NCI-H460 (cell line): Measurements from ENCODE around the gene HAGHL. TPM values are rescaled to one million over a fixed set of nuclear protein-coding genes. Genes with fewer than 3 reads are reported as not detected.
"Not testable (repeated sequence)": the region's sequence is repeated elsewhere in the genome, so short reads cannot be mapped to it uniquely, and the experiment has no call there.

Experiments
- DNase-seq: peaks from one replicate; pipeline ENCODE4 v3.0.0-alpha.2; 2016; ENCODE audit warnings: low read depth; ENCODE audit errors: extremely low read depth
- total RNA-seq: library from RNA; depleted of rRNA; stranded (reverse); fragments of >200 nt; shearing (Covaris generic); gene quantifications from 2 replicates; pipeline ENCODE4 v1.2.3, GENCODE V29; 2014

The HAGHL gene
- total RNA-seq, 1 experiment from 2014 or later, result 9.3 TPM

GRCh38 chr16:686459-687260 lies 40.2 kb upstream of the HAGHL start:
- DNase-seq, result no peak

GRCh38 chr16:687499-687898 lies 39.4 kb upstream of the HAGHL start:
- no peak for DNase-seq

- DNase-seq, result no peak
These were observed 37.6 kb upstream of the HAGHL start for GRCh38 chr16:689175-689897.

- not testable (repeated sequence) for DNase-seq
These were observed 35.7 kb upstream of the HAGHL start for GRCh38 chr16:691242-691641.

GRCh38 chr16:692356-693108 lies 34.4 kb upstream of the HAGHL start:
- DNase-seq, result no peak

- DNase-seq, result no peak
These were observed 33.5 kb upstream of the HAGHL start for GRCh38 chr16:693364-693763.

GRCh38 chr16:693766-694165 lies 33.1 kb upstream of the HAGHL start:
- DNase-seq, result no peak

- DNase-seq, result no peak
These were observed 32.6 kb upstream of the HAGHL start for GRCh38 chr16:694187-694862.

- DNase-seq, result no peak
These were observed 32.0 kb upstream of the HAGHL start for GRCh38 chr16:694863-695354.

GRCh38 chr16:695355-696089 lies 31.4 kb upstream of the HAGHL start:
- DNase-seq, result no peak

- no peak for DNase-seq
These were observed 27.8 kb upstream of the HAGHL start for GRCh38 chr16:698911-699671.

- DNase-seq, result no peak
These were observed 26.0 kb upstream of the HAGHL start for GRCh38 chr16:700684-701584.

GRCh38 chr16:702341-702740 lies 24.6 kb upstream of the HAGHL start:
- DNase-seq, result no peak

- no peak for DNase-seq
These were observed 23.5 kb upstream of the HAGHL start for GRCh38 chr16:703406-703805.

GRCh38 chr16:704047-704446 lies 22.9 kb upstream of the HAGHL start:
- DNase-seq, result no peak

- DNase-seq, result no peak
These were observed 22.1 kb upstream of the HAGHL start for GRCh38 chr16:704552-705380.

GRCh38 chr16:705431-706188 lies 21.3 kb upstream of the HAGHL start, which contains the start of gene FBXL16:
Gene FBXL16, minus strand, starts transcription at chr16:705801. Its CDS starts 8,396 bp downstream, at chr16:697405.
- no peak for DNase-seq
